Gastroesophageal sphincter (tissue), 4 donors: ENCODE data around the gene HTR3E. TPM values are rescaled to one million over a fixed set of nuclear protein-coding genes. Genes with fewer than 3 reads are reported as not detected.

ENCODE experiments used
- ATAC-seq: fragments of 150-250 bp; one replicate; pipeline ENCODE4 v1.9.1; 2016; ENCODE audit warnings: mild to moderate bottlenecking, moderate library complexity
- H3K27ac ChIP-seq, 4 donors: fragments of 200-600 bp; sonication (generic) in 3 of 4; 1 replicate in 3 of 4; 2 replicates in 1 of 4; pipeline ENCODE4 v1.5.1; 2016 to 2019
- H3K27me3 ChIP-seq: fragments of 200-600 bp; sonication (generic); one replicate; pipeline ENCODE4 v1.5.1; 2019
- H3K36me3 ChIP-seq, 2 donors: fragments of 200-600 bp; sonication (generic); one replicate each; pipeline ENCODE4 v1.5.1; 2019; ENCODE audit warnings: control low read depth in 1 of 2
- H3K4me1 ChIP-seq, 3 donors: fragments of 200-600 bp; sonication (generic); 1 replicate in 2 of 3; 2 replicates in 1 of 3; pipeline ENCODE4 v1.5.1; 2016 to 2019; ENCODE audit warnings: control low read depth in 2 of 3
- H3K4me3 ChIP-seq, 2 donors: fragments of 200-600 bp; sonication (generic); one replicate each; pipeline ENCODE4 v1.5.1; 2019; ENCODE audit warnings: mild to moderate bottlenecking in 1 of 2, moderate library complexity in 1 of 2
- H3K9me3 ChIP-seq, 3 donors: fragments of 200-600 bp; sonication (generic); one replicate each; pipeline ENCODE4 v1.5.1; 2017 to 2019; ENCODE audit warnings: control low read depth in 2 of 3
- EP300 ChIP-seq: sonication (generic); formaldehyde crosslinking; IDR thresholded peaks from one replicate; pipeline ENCODE4 v1.6.1; 2017; ENCODE audit warnings: antibody characterized with exemption, mild to moderate bottlenecking
- POLR2A ChIP-seq, 2 donors: fragments of 450-650 bp; IDR thresholded peaks; one replicate each; pipeline ENCODE4 v1.6.1; 2017; ENCODE audit warnings: antibody characterized with exemption in 2 of 2, mild to moderate bottlenecking in 2 of 2, moderate library complexity in 1 of 2
- POLR2AphosphoS5 ChIP-seq: sonication (generic); formaldehyde crosslinking; IDR thresholded peaks from one replicate; pipeline ENCODE4 v1.6.1; 2017; ENCODE audit warnings: antibody characterized with exemption
- WGBS, 2 donors: methylation state at CpG; one replicate each; pipeline ENCODE4 v1.1.5; 2018; ENCODE audit warnings: low coverage in 1 of 2; 5-methylcytosine and 5-hydroxymethylcytosine counted together
- total RNA-seq, 4 donors: library from RNA; depleted of rRNA; stranded (reverse); fragments of >200 nt; gene quantifications; one replicate each; pipeline ENCODE4 v1.1.0, GENCODE V29; 2016
- TF ChIP-seq, protein P1 (sequence below), 4 experiments: fragments of 200-600 bp in 2 of 4; fragments of 450-650 bp in 2 of 4; sonication (generic) in 1 of 4; IDR thresholded peaks; one replicate each; pipeline ENCODE4 v1.5.1; 2017 to 2019; ENCODE audit warnings: antibody characterized with exemption in 4 of 4, mild to moderate bottlenecking in 2 of 4, moderate library complexity in 2 of 4

HTR3E gene
- total RNA-seq, 4 donors from 2014 or later = not detected

DNA sequence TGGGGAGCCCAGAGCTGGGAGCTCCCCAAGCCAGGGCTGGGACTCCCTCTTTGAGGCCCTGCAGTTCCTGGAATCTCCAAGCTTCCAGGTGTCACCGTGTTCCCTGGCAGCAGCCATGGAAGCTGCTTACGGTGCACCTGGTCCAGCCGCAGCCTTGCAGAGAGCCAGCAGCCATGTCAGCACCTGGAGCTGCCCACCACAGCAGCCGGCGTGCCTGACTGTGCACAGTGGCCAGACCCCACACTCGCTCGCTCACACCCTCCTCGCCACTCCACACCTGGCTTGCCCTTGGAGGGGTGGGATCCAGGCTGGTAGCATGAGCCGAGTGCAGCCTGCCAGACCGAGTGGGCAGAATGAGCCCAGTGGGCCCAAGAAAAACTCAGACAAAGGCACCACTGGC, 14.8 kb upstream of the HTR3E start:
- H3K27ac ChIP-seq = no peak overlapping the region
- ATAC-seq = no peak
- no CpG with 5 or more reads among the region's 10 CpGs for WGBS, 2 donors
- H3K27me3 ChIP-seq = no peaks in the 10 kb centered on the region
- no peaks in the 10 kb centered on the region for H3K4me1 ChIP-seq
- H3K36me3 ChIP-seq = no peaks in the 10 kb centered on the region
- no peak overlapping the region for H3K4me3 ChIP-seq
- TF ChIP-seq POLR2AphosphoS5 = no peak
- TF ChIP-seq, protein P1, sequence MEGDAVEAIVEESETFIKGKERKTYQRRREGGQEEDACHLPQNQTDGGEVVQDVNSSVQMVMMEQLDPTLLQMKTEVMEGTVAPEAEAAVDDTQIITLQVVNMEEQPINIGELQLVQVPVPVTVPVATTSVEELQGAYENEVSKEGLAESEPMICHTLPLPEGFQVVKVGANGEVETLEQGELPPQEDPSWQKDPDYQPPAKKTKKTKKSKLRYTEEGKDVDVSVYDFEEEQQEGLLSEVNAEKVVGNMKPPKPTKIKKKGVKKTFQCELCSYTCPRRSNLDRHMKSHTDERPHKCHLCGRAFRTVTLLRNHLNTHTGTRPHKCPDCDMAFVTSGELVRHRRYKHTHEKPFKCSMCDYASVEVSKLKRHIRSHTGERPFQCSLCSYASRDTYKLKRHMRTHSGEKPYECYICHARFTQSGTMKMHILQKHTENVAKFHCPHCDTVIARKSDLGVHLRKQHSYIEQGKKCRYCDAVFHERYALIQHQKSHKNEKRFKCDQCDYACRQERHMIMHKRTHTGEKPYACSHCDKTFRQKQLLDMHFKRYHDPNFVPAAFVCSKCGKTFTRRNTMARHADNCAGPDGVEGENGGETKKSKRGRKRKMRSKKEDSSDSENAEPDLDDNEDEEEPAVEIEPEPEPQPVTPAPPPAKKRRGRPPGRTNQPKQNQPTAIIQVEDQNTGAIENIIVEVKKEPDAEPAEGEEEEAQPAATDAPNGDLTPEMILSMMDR (IDR thresholded peaks at IDR 0.05) = no peak
- no peak for TF ChIP-seq POLR2A (IDR thresholded peaks at IDR 0.05)
- TF ChIP-seq EP300 = no peak
- H3K9me3 ChIP-seq = no peaks in the 10 kb centered on the region

GRCh38 chr3:184082465-184082864, 14.4 kb upstream of the HTR3E start:
- WGBS, 2 donors = 45 to 73% methylated on average over 2 of the region's 2 CpGs
- no peak for TF ChIP-seq POLR2AphosphoS5
- no peak for TF ChIP-seq POLR2A (IDR thresholded peaks at IDR 0.05)
- no peak for TF ChIP-seq EP300
- TF ChIP-seq, protein P1 (IDR thresholded peaks at IDR 0.05) = no peak
- no peak for ATAC-seq

DNA sequence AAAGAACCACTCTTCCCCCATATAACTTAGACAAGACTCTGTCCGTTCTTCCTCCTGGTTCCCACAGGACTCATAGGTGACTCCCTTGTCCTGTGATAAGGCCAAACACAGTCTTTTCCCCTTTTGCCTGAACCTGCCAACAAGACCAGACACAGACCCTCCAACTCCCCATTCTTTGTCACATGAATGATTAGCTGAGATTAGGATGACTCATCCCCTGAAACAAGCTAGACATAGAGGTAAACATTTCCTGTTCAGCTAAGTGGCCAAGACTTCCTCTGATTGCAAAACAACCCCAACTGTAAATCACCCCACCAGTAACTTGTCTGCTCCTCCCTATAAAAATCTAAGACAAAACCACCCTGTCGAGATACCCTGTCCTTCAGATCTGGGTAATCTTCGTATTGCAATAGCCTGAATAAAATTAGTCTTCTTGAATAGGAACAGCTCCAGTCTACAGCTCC, 11.4 kb upstream of the HTR3E start:
- Histone ChIP-seq H3K36me3 (no peaks in the 10 kb centered on the region), H3K27ac (no peak overlapping the region), H3K4me3 (no peak overlapping the region), H3K4me1 (no peaks in the 10 kb centered on the region), H3K9me3 (no peaks in the 10 kb centered on the region), H3K27me3 (no peaks in the 10 kb centered on the region)
- no peak for TF ChIP-seq POLR2A (IDR thresholded peaks at IDR 0.05)
- TF ChIP-seq EP300 = no peak
- TF ChIP-seq, protein P1 (IDR thresholded peaks at IDR 0.05) = no peak
- no peak for TF ChIP-seq POLR2AphosphoS5
- no peak for ATAC-seq
- 26 to 39% methylated on average over 3 of the region's 3 CpGs for WGBS, 2 donors

More at GRCh38 chr3:184082465-184082864, 14.4 kb upstream of the HTR3E start:
- H3K4me1 ChIP-seq = no peaks in the 10 kb centered on the region
- no peak overlapping the region for H3K27ac ChIP-seq
- no peaks in the 10 kb centered on the region for H3K36me3 ChIP-seq
- H3K27me3 ChIP-seq = no peaks in the 10 kb centered on the region
- no peak overlapping the region for H3K4me3 ChIP-seq
- no peaks in the 10 kb centered on the region for H3K9me3 ChIP-seq

DNA sequence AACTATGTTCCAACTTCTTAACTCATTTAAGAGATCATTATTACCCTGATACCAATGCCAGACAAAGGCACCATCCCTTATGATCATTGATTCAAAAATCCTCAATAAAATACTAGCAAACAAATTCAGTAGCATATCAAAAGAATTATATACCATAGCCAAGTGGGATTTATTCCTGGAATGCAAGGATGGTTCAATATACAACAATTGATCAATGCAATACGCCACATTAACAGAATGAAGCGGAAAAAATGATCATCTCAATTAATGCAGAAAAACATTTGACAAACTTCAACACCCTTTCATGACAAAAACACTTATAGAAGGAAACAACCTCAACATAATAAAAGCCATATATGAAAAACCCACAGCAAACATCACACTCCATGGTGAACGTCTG, 4.7 kb upstream of the HTR3E start:
- ATAC-seq = no peak
- H3K27ac ChIP-seq = no peak overlapping the region
- TF ChIP-seq, protein P1 (IDR thresholded peaks at IDR 0.05) = no peak
- H3K9me3 ChIP-seq = peaks cover 0 to 24% (median 0%) of the 10 kb centered on the region in 3 donors
- no peak overlapping the region for H3K4me3 ChIP-seq
- no peaks in the 10 kb centered on the region for H3K27me3 ChIP-seq
- no peaks in the 10 kb centered on the region for H3K36me3 ChIP-seq
- no peaks in the 10 kb centered on the region for H3K4me1 ChIP-seq
- 93 to 94% methylated on average over 3 of the region's 3 CpGs for WGBS, 2 donors

DNA sequence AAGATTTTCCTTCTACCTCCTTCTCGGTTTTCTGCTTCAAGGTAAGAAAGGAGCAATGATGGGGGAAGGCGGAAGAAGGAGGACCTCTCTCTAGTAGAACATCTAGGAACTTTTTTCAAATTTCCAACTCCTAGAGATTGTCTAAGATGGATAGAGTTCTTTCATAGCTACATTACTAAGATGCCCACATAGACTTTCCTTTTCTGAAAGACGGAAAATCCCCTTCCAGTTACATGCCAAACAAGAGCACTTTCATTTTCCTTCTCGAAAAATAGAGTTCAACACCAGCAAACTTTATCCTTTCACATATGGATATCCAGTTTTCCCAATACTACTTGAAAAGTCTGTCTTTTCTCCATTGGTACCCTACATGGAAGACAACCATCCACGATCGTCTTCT, 692 bp downstream of the HTR3E start:
- TF ChIP-seq POLR2AphosphoS5 = no peak
- TF ChIP-seq, protein P1 (IDR thresholded peaks at IDR 0.05) = no peak
- no peak for TF ChIP-seq EP300
- no peak for TF ChIP-seq POLR2A (IDR thresholded peaks at IDR 0.05)
- Histone ChIP-seq H3K27me3 (peaks cover 6% of the 10 kb centered on the region), H3K4me3 (no peak overlapping the region), H3K27ac (no peak overlapping the region), H3K36me3 (no peaks in the 10 kb centered on the region), H3K9me3 (peaks cover 0 to 6% (median 0%) of the 10 kb centered on the region in 3 donors), H3K4me1 (no peaks in the 10 kb centered on the region)
- WGBS, 2 donors = 89% methylated on average over 6 of the region's 6 CpGs
- ATAC-seq = no peak
